ENCODE results near the gene IFNLR1.

IFNLR1 gene

GRCh38 chr1:24175033-24175755 is 11.9 kb downstream of the IFNLR1 start:
- DNase-seq = no peak

GRCh38 chr1:24173638-24174575 is 13.2 kb downstream of the IFNLR1 start:
- DNase-seq = no peak

GRCh38 chr1:24172598-24172997 is 14.5 kb downstream of the IFNLR1 start:
- no peak for DNase-seq

GRCh38 chr1:24169286-24169685 is 17.8 kb downstream of the IFNLR1 start:
- no peak for DNase-seq

GRCh38 chr1:24168245-24168644 is 18.8 kb downstream of the IFNLR1 start:
- DNase-seq = no peak

GRCh38 chr1:24167008-24167407 is 20.1 kb downstream of the IFNLR1 start:
- no peak for DNase-seq

- no peak for DNase-seq
Observed at GRCh38 chr1:24165500-24165899, 21.6 kb downstream of the IFNLR1 start.

- DNase-seq = no peak
Observed at GRCh38 chr1:24164004-24164403, 23.1 kb downstream of the IFNLR1 start.

- no peak for DNase-seq
Observed at GRCh38 chr1:24162201-24162600, 24.9 kb downstream of the IFNLR1 start.

- DNase-seq = no peak
Observed at GRCh38 chr1:24161270-24161669, 25.8 kb downstream of the IFNLR1 start.

- no peak for DNase-seq
Observed at GRCh38 chr1:24159366-24159765, 27.7 kb downstream of the IFNLR1 start.

GRCh38 chr1:24157918-24158481 is 29.1 kb downstream of the IFNLR1 start:
- DNase-seq = no peak

GRCh38 chr1:24156542-24157260 is 30.4 kb downstream of the IFNLR1 start:
- no peak for DNase-seq

- DNase-seq = no peak
Observed at GRCh38 chr1:24155011-24155782, 31.9 kb downstream of the IFNLR1 start.

GRCh38 chr1:24154215-24154614 is 32.9 kb downstream of the IFNLR1 start:
- DNase-seq = no peak

GRCh38 chr1:24152631-24153494 is 34.2 kb downstream of the IFNLR1 start:
- no peak for DNase-seq

GRCh38 chr1:24151175-24151533 is 35.9 kb downstream of the IFNLR1 start:
- no peak for DNase-seq

GRCh38 chr1:24150234-24151174 is 36.6 kb downstream of the IFNLR1 start:
- peak; percentile 86 for DNase-seq

- DNase-seq = no peak
Observed at GRCh38 chr1:24149866-24150233, 37.2 kb downstream of the IFNLR1 start.

GRCh38 chr1:24147816-24148215 is 39.3 kb downstream of the IFNLR1 start:
- no peak for DNase-seq
